Thoracic aorta (tissue), 2 donors: ENCODE measurements around the gene KLHL26. TPM values are rescaled to one million over a fixed set of nuclear protein-coding genes. Genes with fewer than 3 reads are reported as not detected.

Experiments
- ATAC-seq: fragments of 150-250 bp; one replicate; pipeline ENCODE4 v1.8.0; 2017; ENCODE audit warnings: low read depth; ENCODE audit not compliant: insufficient number of reproducible peaks, low FRiP score
- DNase-seq: peaks from one replicate; pipeline ENCODE4 v3.0.0-alpha.2; 2020; ENCODE audit warnings: low spot score
- H3K27ac ChIP-seq, 2 donors: fragments of 200-600 bp; sonication (generic); 1 replicate in 1 of 2; 2 replicates in 1 of 2; pipeline ENCODE4 v1.5.1; 2016; ENCODE audit warnings: mild to moderate bottlenecking in 2 of 2, moderate library complexity in 2 of 2
- H3K27me3 ChIP-seq: fragments of 200-600 bp; sonication (generic); replicated peaks from 2 replicates; pipeline ENCODE4 v1.6.0; 2016; ENCODE audit warnings: mild to moderate bottlenecking; ENCODE audit not compliant: insufficient read depth
- H3K36me3 ChIP-seq: fragments of 200-600 bp; sonication (generic); one replicate; pipeline ENCODE4 v1.5.1; 2016
- H3K4me1 ChIP-seq, 2 donors: fragments of 200-600 bp; sonication (generic); 1 replicate in 1 of 2; 2 replicates in 1 of 2; pipeline versions ENCODE4 v1.5.1 to v1.6.0; 2016; ENCODE audit warnings: low read depth in 2 of 2, mild to moderate bottlenecking in 1 of 2; ENCODE audit not compliant: control insufficient read depth in 1 of 2
- H3K4me3 ChIP-seq: fragments of 200-600 bp; sonication (generic); 2 replicates; pipeline ENCODE4 v1.5.1; 2016; ENCODE audit warnings: mild to moderate bottlenecking
- H3K9me3 ChIP-seq: fragments of 200-600 bp; sonication (generic); 2 replicates; pipeline ENCODE4 v1.5.1; 2016
- total RNA-seq, 2 donors: library from RNA; depleted of rRNA; stranded (reverse); fragments of >200 nt; gene quantifications; one replicate each; pipeline versions ENCODE4 v1.1.0 to v1.2.3, GENCODE V29; 2016
- TF ChIP-seq, protein P1 (sequence below): fragments of 200-600 bp; sonication (generic); IDR thresholded peaks from one replicate; pipeline ENCODE4 v1.5.1; 2019; ENCODE audit warnings: antibody characterized with exemption

Gene KLHL26
- total RNA-seq, 2 donors from 2014 or later = 11.2 to 24.5 TPM

DNA sequence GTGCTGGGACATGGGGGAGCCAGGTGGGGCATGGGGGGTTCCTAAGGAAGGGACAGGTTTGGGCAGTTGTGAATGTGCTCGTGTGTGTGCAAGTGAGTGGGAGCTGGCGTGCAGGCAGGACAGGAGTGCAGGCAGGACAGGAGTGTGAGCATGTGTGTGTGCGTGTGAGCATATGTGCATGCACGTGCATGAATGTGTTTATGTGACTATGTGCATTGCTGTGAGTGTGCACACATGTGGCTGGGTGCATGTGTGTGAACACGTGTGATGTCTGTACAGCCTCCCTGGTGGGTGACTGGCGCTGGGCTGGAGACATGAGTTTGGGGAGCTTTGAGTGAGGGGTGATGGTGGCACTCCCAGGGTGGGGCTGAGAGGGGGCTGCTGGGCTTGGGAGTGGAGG lies 80.0 kb downstream of the KLHL26 start:
- DNase-seq (no peak), ATAC-seq (no peak)
- Histone ChIP-seq H3K27ac (no peak overlapping the region), H3K36me3 (no peaks in the 10 kb centered on the region), H3K4me1 (peaks cover 0 to under 1% of the 10 kb centered on the region in 2 donors), H3K4me3 (no peak overlapping the region), H3K27me3 (no peaks in the 10 kb centered on the region), H3K9me3 (no peaks in the 10 kb centered on the region)
- TF ChIP-seq, protein P1, sequence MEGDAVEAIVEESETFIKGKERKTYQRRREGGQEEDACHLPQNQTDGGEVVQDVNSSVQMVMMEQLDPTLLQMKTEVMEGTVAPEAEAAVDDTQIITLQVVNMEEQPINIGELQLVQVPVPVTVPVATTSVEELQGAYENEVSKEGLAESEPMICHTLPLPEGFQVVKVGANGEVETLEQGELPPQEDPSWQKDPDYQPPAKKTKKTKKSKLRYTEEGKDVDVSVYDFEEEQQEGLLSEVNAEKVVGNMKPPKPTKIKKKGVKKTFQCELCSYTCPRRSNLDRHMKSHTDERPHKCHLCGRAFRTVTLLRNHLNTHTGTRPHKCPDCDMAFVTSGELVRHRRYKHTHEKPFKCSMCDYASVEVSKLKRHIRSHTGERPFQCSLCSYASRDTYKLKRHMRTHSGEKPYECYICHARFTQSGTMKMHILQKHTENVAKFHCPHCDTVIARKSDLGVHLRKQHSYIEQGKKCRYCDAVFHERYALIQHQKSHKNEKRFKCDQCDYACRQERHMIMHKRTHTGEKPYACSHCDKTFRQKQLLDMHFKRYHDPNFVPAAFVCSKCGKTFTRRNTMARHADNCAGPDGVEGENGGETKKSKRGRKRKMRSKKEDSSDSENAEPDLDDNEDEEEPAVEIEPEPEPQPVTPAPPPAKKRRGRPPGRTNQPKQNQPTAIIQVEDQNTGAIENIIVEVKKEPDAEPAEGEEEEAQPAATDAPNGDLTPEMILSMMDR = no peak

DNA sequence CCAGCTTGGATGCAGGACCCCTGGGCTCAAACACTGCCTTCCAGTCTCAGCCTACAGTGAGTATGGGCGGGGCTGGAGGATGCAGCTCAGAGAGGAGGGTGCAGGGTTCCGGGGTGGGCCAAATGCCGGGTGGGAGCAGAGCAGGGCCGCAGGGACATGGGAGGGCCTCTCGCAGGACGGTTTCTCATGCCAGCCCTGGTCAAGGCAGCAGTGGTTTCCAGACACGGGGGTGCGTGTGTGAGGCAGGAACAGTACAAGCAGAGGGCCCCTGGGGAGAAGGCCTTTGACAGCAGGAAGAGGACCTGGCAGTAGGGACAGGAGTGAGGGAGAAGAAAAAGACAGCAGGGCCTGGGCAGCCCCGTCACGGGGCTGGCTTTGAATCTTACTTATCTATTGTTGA lies 80.8 kb downstream of the KLHL26 start:
- Histone ChIP-seq H3K4me1 (no peaks in the 10 kb centered on the region), H3K27me3 (no peaks in the 10 kb centered on the region), H3K27ac (no peak overlapping the region), H3K4me3 (no peak overlapping the region), H3K36me3 (no peaks in the 10 kb centered on the region), H3K9me3 (no peaks in the 10 kb centered on the region)
- DNase-seq (no peak), ATAC-seq (no peak)
- TF ChIP-seq, protein P1 = no peak

DNA sequence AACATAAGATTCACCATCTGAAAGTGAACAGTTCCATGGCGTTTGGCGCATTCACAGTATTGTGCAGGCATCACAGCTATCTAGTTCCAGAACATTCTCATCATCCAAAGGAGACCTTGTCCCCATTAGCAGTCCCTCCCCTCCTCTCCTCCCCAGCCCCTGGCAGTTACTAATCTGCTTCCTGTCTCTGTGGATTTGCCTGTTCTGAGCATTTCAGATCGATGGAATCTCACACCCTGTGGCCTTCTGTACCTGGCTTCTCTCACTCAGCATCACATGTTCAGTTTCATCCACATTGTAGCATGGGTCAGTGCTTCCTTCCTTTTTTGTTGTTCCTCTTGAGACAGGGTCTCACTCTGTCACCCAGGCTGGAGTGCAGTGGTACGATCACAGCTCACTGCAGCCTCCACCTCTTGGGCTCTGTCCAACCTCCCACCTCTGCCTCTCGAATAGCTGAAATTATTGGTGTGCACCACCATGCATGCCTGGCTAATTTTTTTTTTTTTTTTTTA lies 81.2 kb downstream of the KLHL26 start:
- TF ChIP-seq, protein P1 = no peak
- ATAC-seq (no peak), DNase-seq (no peak)
- Histone ChIP-seq H3K36me3 (no peaks in the 10 kb centered on the region), H3K9me3 (no peaks in the 10 kb centered on the region), H3K4me3 (no peak overlapping the region), H3K4me1 (no peaks in the 10 kb centered on the region), H3K27me3 (no peaks in the 10 kb centered on the region), H3K27ac (no peak overlapping the region)

DNA sequence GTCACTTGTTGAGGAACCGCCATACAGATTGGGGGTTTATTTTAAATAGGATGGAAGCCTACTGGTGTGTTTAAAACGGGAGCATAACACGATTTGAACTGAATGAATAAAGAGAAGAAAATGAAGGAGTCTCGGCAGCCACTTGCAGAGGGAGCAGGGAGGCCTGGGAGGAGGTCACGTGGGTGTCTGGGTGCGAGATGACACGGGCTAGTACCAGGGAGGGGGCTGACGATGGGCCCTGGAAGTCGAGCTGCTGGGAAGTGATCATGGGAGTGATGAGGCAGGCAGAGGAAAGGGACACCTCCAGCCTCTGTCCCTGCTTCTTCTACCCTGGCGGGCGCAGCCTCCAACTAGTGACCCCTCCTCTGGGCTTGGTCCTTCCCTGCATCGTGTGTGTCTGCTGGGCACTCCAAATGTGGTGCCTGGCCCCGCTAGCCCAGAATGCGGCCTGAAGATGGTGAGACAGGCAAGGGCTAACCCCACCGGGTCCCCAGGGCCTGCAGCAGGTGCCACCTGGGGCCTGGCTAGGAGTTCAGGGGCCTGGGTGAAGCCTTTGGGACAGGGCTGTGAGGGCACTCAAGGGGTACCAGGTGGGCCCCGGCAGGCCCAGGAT lies 82.1 kb downstream of the KLHL26 start:
- H3K27me3 ChIP-seq = no peaks in the 10 kb centered on the region
- H3K36me3 ChIP-seq = no peaks in the 10 kb centered on the region
- no peak for DNase-seq
- no peak overlapping the region for H3K4me3 ChIP-seq
- no peak overlapping the region for H3K27ac ChIP-seq
- H3K4me1 ChIP-seq = no peaks in the 10 kb centered on the region
- TF ChIP-seq, protein P1 = no peak
- no peak for ATAC-seq
- H3K9me3 ChIP-seq = no peaks in the 10 kb centered on the region

DNA sequence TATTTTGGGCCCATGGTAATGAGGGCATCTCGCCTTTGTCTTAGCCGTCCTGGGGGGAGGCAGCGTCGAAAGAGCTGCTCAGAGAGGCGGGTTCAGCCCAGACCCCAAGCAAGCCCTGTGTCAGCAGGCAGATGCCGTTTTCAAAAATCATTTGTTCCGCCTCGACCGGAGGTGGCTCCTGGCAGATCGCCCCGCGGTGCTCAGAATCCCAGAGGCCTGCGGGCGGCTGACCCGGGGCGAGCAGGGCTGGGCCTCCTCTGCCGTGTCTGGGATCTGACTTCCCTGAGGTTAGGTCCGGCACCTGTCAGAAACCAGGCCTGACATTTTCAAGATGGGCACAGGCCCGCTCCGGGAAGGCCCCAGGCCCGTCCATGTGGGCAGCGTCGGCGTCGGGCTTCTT lies 82.7 kb downstream of the KLHL26 start:
- Histone ChIP-seq H3K27ac (no peak overlapping the region), H3K9me3 (no peaks in the 10 kb centered on the region), H3K36me3 (no peaks in the 10 kb centered on the region), H3K4me3 (no peak overlapping the region), H3K27me3 (no peaks in the 10 kb centered on the region), H3K4me1 (no peaks in the 10 kb centered on the region)
- ATAC-seq (no peak), DNase-seq (no peak)
- TF ChIP-seq, protein P1 = no peak

Other genes with a start within 250 kb of the KLHL26 start
- 10 to 100 TPM; 18.7 to 30.3 TPM for gene LRRC25, start 239.4 kb upstream of the KLHL26 start, total RNA-seq
- gene SSBP4, start 217.6 kb upstream of the KLHL26 start, total RNA-seq = 10 to 100 TPM; 87.7 to 94.9 TPM
- gene ISYNA1, start 198.9 kb upstream of the KLHL26 start, total RNA-seq = 100 to 1,000 TPM in 1 of 2 donors, 10 to 100 TPM in 1; 60.9 to 143 TPM
- gene ELL, start 115.0 kb upstream of the KLHL26 start, total RNA-seq = 10 to 100 TPM; 28.3 to 35.0 TPM
- gene FKBP8, start 93.5 kb upstream of the KLHL26 start, total RNA-seq = 100 to 1,000 TPM; 237 to 446 TPM
- gene KXD1, start 79.2 kb upstream of the KLHL26 start, total RNA-seq = 100 to 1,000 TPM in 1 of 2 donors, 10 to 100 TPM in 1; 99.6 to 174 TPM
- gene UBA52, start 65.2 kb upstream of the KLHL26 start, total RNA-seq = 100 to 1,000 TPM; 306 to 438 TPM
- 10 to 100 TPM; 36.3 to 66.6 TPM for gene REX1BD, start 48.2 kb upstream of the KLHL26 start, total RNA-seq
- gene CRLF1, start 30.2 kb upstream of the KLHL26 start, total RNA-seq = 1,000 to 10,000 TPM in 1 of 2 donors, 10 to 100 TPM in 1; 85.9 to 1,063 TPM
- 1 to 10 TPM; 3.2 to 6.5 TPM for gene TMEM59L, start 24.2 kb upstream of the KLHL26 start, total RNA-seq
- gene CRTC1, start 46.7 kb downstream of the KLHL26 start, total RNA-seq = 10 to 100 TPM in 1 of 2 donors, 1 to 10 TPM in 1; 8.7 to 11.2 TPM
- 10 to 100 TPM; 16.9 to 29.8 TPM for gene COMP, start 154.3 kb downstream of the KLHL26 start, total RNA-seq
- gene UPF1, start 194.9 kb downstream of the KLHL26 start, total RNA-seq = 10 to 100 TPM; 56.5 to 95.2 TPM